CD14-positive monocyte (primary cell): ENCODE results near the gene CDC6. TPM values are rescaled to one million over a fixed set of nuclear protein-coding genes. Genes with fewer than 3 reads are reported as not detected.

Experiments used
- DNase-seq, 3 donors: peaks; one replicate each; pipeline ENCODE4 v3.0.0-alpha.2; 2011 to 2022
- H2AFZ ChIP-seq: 2 replicates; pipeline ENCODE4 v1.6.0; 2012; ENCODE audit warnings: mild to moderate bottlenecking, low read depth, low read length, inconsistent platforms; ENCODE audit not compliant: insufficient read depth, poor library complexity, severe bottlenecking
- H3K27ac ChIP-seq, 2 donors: 1 replicate in 1 of 2; 2 replicates in 1 of 2; pipeline ENCODE4 v1.5.1; 2012 to 2013; ENCODE audit warnings: low read length in 2 of 2, control low read depth in 1 of 2, inconsistent platforms in 1 of 2, low read depth in 1 of 2, mild to moderate bottlenecking in 1 of 2
- H3K27me3 ChIP-seq, 2 donors: one replicate each; pipeline versions ENCODE4 v1.6.0 to v1.6.1; 2011 to 2013; ENCODE audit warnings: low read length in 2 of 2; ENCODE audit not compliant: control insufficient read depth in 2 of 2, insufficient read depth in 2 of 2
- H3K36me3 ChIP-seq, 2 donors: replicated peaks in 1 of 2; 1 replicate in 1 of 2; 2 replicates in 1 of 2; pipeline versions ENCODE4 v1.5.1 to v1.6.1; 2012 to 2013; ENCODE audit warnings: low read length in 2 of 2, control low read depth in 1 of 2, inconsistent platforms in 1 of 2, mild to moderate bottlenecking in 1 of 2; ENCODE audit not compliant: insufficient read depth in 2 of 2, control insufficient read depth in 1 of 2
- H3K4me1 ChIP-seq, 2 donors: 1 replicate in 1 of 2; 2 replicates in 1 of 2; pipeline versions ENCODE4 v1.5.1 to v1.6.1; 2012 to 2013; ENCODE audit warnings: low read length in 2 of 2, control low read depth in 1 of 2, inconsistent platforms in 1 of 2, mild to moderate bottlenecking in 1 of 2, moderate library complexity in 1 of 2; ENCODE audit not compliant: insufficient read depth in 2 of 2, control insufficient read depth in 1 of 2
- H3K4me2 ChIP-seq: replicated peaks from 2 replicates; pipeline ENCODE3; 2012; ENCODE audit warnings: low read length, moderate library complexity, mild to moderate bottlenecking; ENCODE audit not compliant: poor library complexity, severe bottlenecking; ENCODE audit errors: extremely low read depth
- H3K4me3 ChIP-seq, 3 experiments: fragments of 200-600 bp in 1 of 3; sonication (generic) in 1 of 3; replicated peaks in 1 of 3; 1 replicate in 2 of 3; 2 replicates in 1 of 3; pipeline ENCODE4 v1.5.1; 2011 to 2013; ENCODE audit warnings: low read length in 3 of 3, mild to moderate bottlenecking in 3 of 3, control low read depth in 2 of 3, low read depth in 2 of 3, inconsistent platforms in 1 of 3, moderate library complexity in 1 of 3
- H3K79me2 ChIP-seq: 2 replicates; pipeline ENCODE4 v1.6.0; 2012; ENCODE audit warnings: mild to moderate bottlenecking, control low read depth, inconsistent platforms, low read length, moderate library complexity; ENCODE audit not compliant: insufficient read depth
- H3K9ac ChIP-seq: 2 replicates; pipeline ENCODE4 v1.6.0; 2017; ENCODE audit warnings: low read length, mild to moderate bottlenecking; ENCODE audit not compliant: insufficient read depth, poor library complexity, severe bottlenecking
- H3K9me3 ChIP-seq, 2 donors: replicated peaks in 1 of 2; 1 replicate in 1 of 2; 2 replicates in 1 of 2; pipeline versions ENCODE4 v1.5.1 to v1.6.1; 2012 to 2013; ENCODE audit warnings: low read length in 2 of 2, control low read depth in 1 of 2; ENCODE audit not compliant: control insufficient read depth in 1 of 2, insufficient read depth in 1 of 2
- H4K20me1 ChIP-seq: 2 replicates; pipeline ENCODE4 v1.6.0; 2012; ENCODE audit warnings: mild to moderate bottlenecking, low read length, control low read depth, moderate library complexity; ENCODE audit not compliant: insufficient read depth
- H3K27ac Mint-ChIP-seq, 7 donors: one replicate each; pipeline ENCODE4 v1.8.0; 2020; ENCODE audit warnings: mild to moderate bottlenecking in 7 of 7, mixed read lengths in 7 of 7, moderate library complexity in 6 of 7, inconsistent platforms in 2 of 7
- H3K27me3 Mint-ChIP-seq, 3 donors: one replicate each; pipeline ENCODE4 v1.8.0; 2021 to 2022; ENCODE audit warnings: low read depth in 3 of 3, mild to moderate bottlenecking in 3 of 3, mixed read lengths in 3 of 3, moderate library complexity in 3 of 3, inconsistent platforms in 1 of 3
- H3K36me3 Mint-ChIP-seq, 2 donors: one replicate each; pipeline ENCODE4 v1.8.0; 2020; ENCODE audit warnings: mixed read lengths in 2 of 2, inconsistent platforms in 1 of 2, mild to moderate bottlenecking in 1 of 2
- H3K4me1 Mint-ChIP-seq: one replicate; pipeline ENCODE4 v1.8.0; 2020; ENCODE audit warnings: mild to moderate bottlenecking, mixed read lengths
- H3K4me3 Mint-ChIP-seq, 2 donors: one replicate each; pipeline ENCODE4 v1.8.0; 2020; ENCODE audit warnings: mild to moderate bottlenecking in 2 of 2, mixed read lengths in 2 of 2, moderate library complexity in 1 of 2
- H3K9me3 Mint-ChIP-seq, 7 donors: one replicate each; pipeline ENCODE4 v1.8.0; 2020 to 2022; ENCODE audit warnings: mixed read lengths in 7 of 7, mild to moderate bottlenecking in 6 of 7, moderate library complexity in 6 of 7, inconsistent platforms in 2 of 7
- CTCF ChIP-seq: fragments of 200-600 bp; IDR thresholded peaks from one replicate; pipeline ENCODE4 v1.8.0; 2022; ENCODE audit warnings: antibody characterized with exemption, mild to moderate bottlenecking
- WGBS: methylation state at CpG from one replicate; pipeline ENCODE4 v1.1.5; 2013; ENCODE audit warnings: missing lambda C conversion rate; ENCODE audit not compliant: insufficient coverage; 5-methylcytosine and 5-hydroxymethylcytosine counted together
- intact Hi-C, 2 donors: fragments of 100-400 bp; cut with micrococcal nuclease; formaldehyde crosslinking; loops; one replicate each; pipeline versions ENCODE4 v1.15.0 to v1.15.1; 2023
- polyA plus RNA-seq, 3 donors: library from polyadenylated mRNA; depleted of rRNA in 1 of 3; unstranded in 2 of 3; stranded (reverse) in 1 of 3; fragments of 300-500 nt in 2 of 3; fragments of >200 nt in 1 of 3; fragmentation: Illumina TruSeq in 2 of 3; gene quantifications; 1 replicate in 2 of 3; 2 replicates in 1 of 3; pipeline ENCODE4 v1.2.3, GENCODE V29; 2012 to 2021

CDC6 gene
- polyA plus RNA-seq, 3 donors, result 0.11 to 0.21 TPM; not detected in 1

DNA sequence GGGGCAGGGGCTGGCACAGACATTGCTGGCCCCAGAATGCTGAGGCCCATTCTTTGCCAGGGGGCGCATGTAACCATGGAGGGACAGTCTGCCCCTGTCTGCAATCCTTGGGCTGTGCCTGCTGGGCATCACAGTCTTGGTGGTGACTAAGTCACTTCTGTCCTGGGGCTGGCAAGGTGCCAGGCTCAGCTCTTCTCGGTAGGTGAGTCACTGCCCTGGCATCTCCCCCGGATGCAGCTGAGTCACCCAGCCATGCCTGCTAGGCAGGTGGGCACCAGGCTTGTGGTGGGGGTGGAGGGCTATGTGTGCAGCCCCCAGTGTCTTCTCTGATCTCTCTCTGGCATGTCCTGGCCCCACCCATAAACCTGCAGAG lies 26.9 kb downstream of the CDC6 start:
- Histone ChIP-seq H3K4me3 (no peak overlapping the region), H3K9me3 (no peaks in the 10 kb centered on the region), H3K4me1 (peaks cover 76 to 82% of the 10 kb centered on the region in 2 donors), H3K9ac (peak overlapping the region; percentile 5), H3K36me3 (no peaks in the 10 kb centered on the region), H2AFZ (no peak overlapping the region), H4K20me1 (peaks cover 53% of the 10 kb centered on the region), H3K79me2 (peaks cover 24% of the 10 kb centered on the region), H3K27ac (peak overlapping the region; percentile 4 to 73), H3K4me2 (no peak overlapping the region), H3K27me3 (no peaks in the 10 kb centered on the region)
- DNase-seq, result peak; percentile 98 to 100 (median 99)
- intact Hi-C loops, result no loop called here
- Mint-ChIP-seq H3K9me3 (peaks cover 0 to 5% (median 0%) of the 10 kb centered on the region in 7 donors), H3K27ac (peak overlapping the region; percentile 84 to 97 (median 92)), H3K4me3 (no peak overlapping the region), H3K4me1 (peaks cover 36% of the 10 kb centered on the region), H3K27me3 (peaks cover 0 to 12% (median 8%) of the 10 kb centered on the region in 3 donors), H3K36me3 (peaks cover 7 to 11% of the 10 kb centered on the region in 2 donors)
- no peak for TF ChIP-seq CTCF
- WGBS, result 4% methylated on average over 3 of the region's 3 CpGs

DNA sequence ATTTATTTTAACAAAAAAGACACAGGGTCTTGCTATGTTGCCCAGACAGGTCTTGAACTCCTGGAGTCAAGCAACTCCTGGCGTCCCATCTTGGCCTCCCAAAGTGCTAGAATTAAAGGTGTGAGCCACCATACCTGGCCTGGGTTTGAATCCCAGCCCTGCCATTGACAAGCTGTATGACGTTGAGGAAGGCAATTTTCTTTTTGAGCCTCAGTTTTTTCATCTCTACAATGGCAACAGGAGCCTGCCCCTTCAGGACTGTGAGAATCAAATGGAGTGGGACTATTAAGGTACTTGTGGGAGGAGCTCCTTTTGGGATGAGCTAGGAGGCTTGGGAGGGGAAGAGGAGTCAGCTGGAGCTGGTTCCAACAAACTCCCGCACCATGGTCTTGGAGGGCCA lies 27.5 kb downstream of the CDC6 start:
- peak overlapping the region in 1 of 3 experiments; percentile 19 for H3K4me3 ChIP-seq
- no peak overlapping the region for H3K9ac ChIP-seq
- WGBS, result 90% methylated on average over 2 of the region's 3 CpGs
- H3K79me2 ChIP-seq, result peaks cover 30% of the 10 kb centered on the region
- no peak for DNase-seq
- peak overlapping the region; percentile 13 for H3K4me2 ChIP-seq
- H4K20me1 ChIP-seq, result peaks cover 55% of the 10 kb centered on the region
- intact Hi-C loops, result no loop called here
- peaks cover 75 to 79% of the 10 kb centered on the region in 2 donors for H3K4me1 ChIP-seq
- no peak overlapping the region for H3K27ac ChIP-seq
- no peaks in the 10 kb centered on the region for H3K9me3 ChIP-seq
- no peaks in the 10 kb centered on the region for H3K27me3 ChIP-seq
- H3K4me1 Mint-ChIP-seq, result peaks cover 41% of the 10 kb centered on the region
- no peak overlapping the region for H3K4me3 Mint-ChIP-seq
- peaks cover 0 to 5% (median 0%) of the 10 kb centered on the region in 7 donors for H3K9me3 Mint-ChIP-seq
- peaks cover 0 to 13% (median 8%) of the 10 kb centered on the region in 3 donors for H3K27me3 Mint-ChIP-seq
- peak overlapping the region; percentile 23 to 86 (median 43) for H3K27ac Mint-ChIP-seq
- peaks cover 11 to 17% of the 10 kb centered on the region in 2 donors for H3K36me3 Mint-ChIP-seq
- no peak for TF ChIP-seq CTCF
- H2AFZ ChIP-seq, result no peak overlapping the region
- no peaks in the 10 kb centered on the region for H3K36me3 ChIP-seq
